Hepatocyte (in vitro differentiated cells): ENCODE results near the gene PNCK. TPM values are rescaled to one million over a fixed set of nuclear protein-coding genes. Genes with fewer than 3 reads are reported as not detected.

Source experiments
- DNase-seq: peaks from one replicate; pipeline ENCODE4 v3.0.0-alpha.2; 2016; ENCODE audit warnings: low spot score
- H2AFZ ChIP-seq: fragments of 200-600 bp; sonication (generic); 2 replicates; pipeline ENCODE4 v1.6.0; 2016; ENCODE audit warnings: antibody characterized with exemption, mild to moderate bottlenecking
- H3K27ac ChIP-seq: fragments of 200-600 bp; sonication (generic); 2 replicates; pipeline ENCODE4 v1.5.1; 2016; ENCODE audit warnings: mild to moderate bottlenecking
- H3K27me3 ChIP-seq: fragments of 200-600 bp; sonication (generic); 2 replicates; pipeline ENCODE4 v1.6.1; 2016
- H3K36me3 ChIP-seq: fragments of 200-600 bp; sonication (generic); replicated peaks from 2 replicates; pipeline ENCODE4 v1.5.1; 2016; ENCODE audit warnings: low read depth; ENCODE audit not compliant: insufficient read depth
- H3K4me1 ChIP-seq: fragments of 200-600 bp; sonication (generic); 2 replicates; pipeline ENCODE4 v1.5.1; 2016; ENCODE audit warnings: mild to moderate bottlenecking, moderate library complexity; ENCODE audit not compliant: insufficient read depth
- H3K4me2 ChIP-seq: fragments of 200-600 bp; sonication (generic); 2 replicates; pipeline ENCODE4 v1.6.0; 2016
- H3K4me3 ChIP-seq: fragments of 200-600 bp; sonication (generic); 2 replicates; pipeline ENCODE4 v1.5.1; 2016; ENCODE audit warnings: mild to moderate bottlenecking
- H3K79me2 ChIP-seq: fragments of 200-600 bp; sonication (generic); 2 replicates; pipeline ENCODE4 v1.6.0; 2017; ENCODE audit warnings: mild to moderate bottlenecking
- H3K9me2 ChIP-seq: fragments of 200-600 bp; sonication (generic); replicated peaks from 2 replicates; pipeline ENCODE4 v1.6.0; 2017; ENCODE audit warnings: mild to moderate bottlenecking; ENCODE audit not compliant: insufficient read depth
- H3K9me3 ChIP-seq: fragments of 200-600 bp; sonication (generic); 2 replicates; pipeline ENCODE4 v1.5.1; 2016; ENCODE audit warnings: low read depth, mild to moderate bottlenecking
- H4K20me1 ChIP-seq: fragments of 200-600 bp; sonication (generic); 2 replicates; pipeline ENCODE4 v1.6.0; 2016; ENCODE audit warnings: mild to moderate bottlenecking; ENCODE audit not compliant: insufficient read depth, poor library complexity, severe bottlenecking
- EZH2 ChIP-seq: fragments of 200-600 bp; sonication (generic); IDR thresholded peaks from 2 replicates; pipeline ENCODE4 v1.6.1; 2016; ENCODE audit warnings: antibody characterized with exemption, mild to moderate bottlenecking, borderline replicate concordance
- EZH2phosphoT487 ChIP-seq: fragments of 200-600 bp; sonication (generic); IDR thresholded peaks from one replicate; pipeline ENCODE4 v1.6.1; 2018; ENCODE audit warnings: antibody characterized with exemption, mild to moderate bottlenecking, low read depth, moderate library complexity; ENCODE audit not compliant: unreplicated experiment, severe bottlenecking
- WGBS: methylation state at CpG from one replicate; pipeline ENCODE4 v1.1.6; 2016; ENCODE audit warnings: low lambda C conversion rate; ENCODE audit errors: missing lambda C conversion rate; 5-methylcytosine and 5-hydroxymethylcytosine counted together
- polyA plus RNA-seq: library from polyadenylated mRNA; unstranded; fragments of >200 nt; fragmentation: Nextera tagmentation; extraction: Ambion mirVana; gene quantifications from 2 replicates; pipeline ENCODE4 v1.2.1, GENCODE V29; 2016
- total RNA-seq: library from RNA; depleted of rRNA; stranded (reverse); fragments of >200 nt; gene quantifications from 2 replicates; pipeline ENCODE4 v1.2.3, GENCODE V29; 2014
- TF ChIP-seq, protein P1 (sequence below): fragments of 200-600 bp; sonication (generic); IDR thresholded peaks from 2 replicates; pipeline ENCODE4 v1.5.1; 2016; ENCODE audit warnings: antibody characterized with exemption, mild to moderate bottlenecking; ENCODE audit not compliant: poor library complexity

Gene PNCK
- total and polyA plus RNA-seq, 2 experiments from 2014 or later: 0.28 to 2.2 TPM

DNA sequence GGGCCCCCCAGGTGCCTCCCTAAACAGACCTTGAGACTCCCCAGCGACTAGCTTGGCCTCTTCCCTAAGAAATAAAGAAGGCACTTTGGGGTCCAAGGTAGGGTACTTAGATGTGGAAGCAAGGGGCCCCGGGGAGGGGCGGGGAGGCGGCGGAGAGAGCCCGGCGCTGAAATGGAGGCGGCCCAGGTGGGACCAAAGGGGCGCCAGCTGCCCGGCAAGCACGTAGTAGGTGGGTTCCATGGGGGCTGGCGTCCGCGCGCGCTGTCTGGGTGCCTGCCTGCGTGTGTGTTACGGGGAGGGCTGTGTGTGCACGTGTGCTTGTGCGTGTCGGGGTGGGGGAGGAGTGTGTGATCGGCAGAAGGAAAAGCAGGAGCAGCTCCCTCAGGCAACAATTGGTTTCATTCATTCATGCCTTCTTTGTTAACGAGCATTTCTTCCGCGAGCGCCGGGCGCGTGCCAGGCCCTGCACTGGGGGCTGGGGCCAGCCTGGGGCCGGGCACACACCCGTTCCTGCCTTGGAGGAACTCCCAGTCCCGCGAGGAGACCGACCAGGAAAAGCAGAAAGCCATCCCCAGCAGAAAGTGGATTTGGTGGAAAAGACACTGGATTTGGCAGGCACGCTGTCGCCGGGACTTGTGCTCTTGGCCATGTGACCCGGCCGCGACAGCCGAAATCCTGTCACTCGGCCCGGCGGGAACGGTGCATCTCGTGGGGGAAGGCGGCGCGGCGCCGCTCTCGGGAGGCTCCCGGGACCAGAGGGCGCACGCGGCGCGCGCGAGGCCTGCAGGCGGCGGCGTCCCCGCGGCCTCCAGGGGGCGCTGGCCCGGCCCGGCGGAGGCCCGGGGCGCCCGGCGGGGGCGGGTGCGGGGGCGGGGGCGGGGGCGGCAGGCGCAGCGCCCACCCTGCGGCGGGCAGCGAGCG lies 29.9 kb downstream of the PNCK start:
- H3K4me2 ChIP-seq: peak overlapping the region; percentile 79
- H3K36me3 ChIP-seq: no peaks in the 10 kb centered on the region
- peaks cover 8% of the 10 kb centered on the region for H3K27me3 ChIP-seq
- no peak for DNase-seq
- H3K79me2 ChIP-seq: no peaks in the 10 kb centered on the region
- H4K20me1 ChIP-seq: no peaks in the 10 kb centered on the region
- 45% methylated on average over 52 of the region's 84 CpGs for WGBS
- no peaks in the 10 kb centered on the region for H3K9me3 ChIP-seq
- H3K4me1 ChIP-seq: no peaks in the 10 kb centered on the region
- TF ChIP-seq EZH2phosphoT487: no peak
- TF ChIP-seq EZH2: no peak
- TF ChIP-seq, protein P1, sequence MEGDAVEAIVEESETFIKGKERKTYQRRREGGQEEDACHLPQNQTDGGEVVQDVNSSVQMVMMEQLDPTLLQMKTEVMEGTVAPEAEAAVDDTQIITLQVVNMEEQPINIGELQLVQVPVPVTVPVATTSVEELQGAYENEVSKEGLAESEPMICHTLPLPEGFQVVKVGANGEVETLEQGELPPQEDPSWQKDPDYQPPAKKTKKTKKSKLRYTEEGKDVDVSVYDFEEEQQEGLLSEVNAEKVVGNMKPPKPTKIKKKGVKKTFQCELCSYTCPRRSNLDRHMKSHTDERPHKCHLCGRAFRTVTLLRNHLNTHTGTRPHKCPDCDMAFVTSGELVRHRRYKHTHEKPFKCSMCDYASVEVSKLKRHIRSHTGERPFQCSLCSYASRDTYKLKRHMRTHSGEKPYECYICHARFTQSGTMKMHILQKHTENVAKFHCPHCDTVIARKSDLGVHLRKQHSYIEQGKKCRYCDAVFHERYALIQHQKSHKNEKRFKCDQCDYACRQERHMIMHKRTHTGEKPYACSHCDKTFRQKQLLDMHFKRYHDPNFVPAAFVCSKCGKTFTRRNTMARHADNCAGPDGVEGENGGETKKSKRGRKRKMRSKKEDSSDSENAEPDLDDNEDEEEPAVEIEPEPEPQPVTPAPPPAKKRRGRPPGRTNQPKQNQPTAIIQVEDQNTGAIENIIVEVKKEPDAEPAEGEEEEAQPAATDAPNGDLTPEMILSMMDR: peak; percentile 17
- H3K4me3 ChIP-seq: no peak overlapping the region
- no peak overlapping the region for H3K27ac ChIP-seq
- H2AFZ ChIP-seq: no peak overlapping the region
- H3K9me2 ChIP-seq: no peaks in the 10 kb centered on the region

DNA sequence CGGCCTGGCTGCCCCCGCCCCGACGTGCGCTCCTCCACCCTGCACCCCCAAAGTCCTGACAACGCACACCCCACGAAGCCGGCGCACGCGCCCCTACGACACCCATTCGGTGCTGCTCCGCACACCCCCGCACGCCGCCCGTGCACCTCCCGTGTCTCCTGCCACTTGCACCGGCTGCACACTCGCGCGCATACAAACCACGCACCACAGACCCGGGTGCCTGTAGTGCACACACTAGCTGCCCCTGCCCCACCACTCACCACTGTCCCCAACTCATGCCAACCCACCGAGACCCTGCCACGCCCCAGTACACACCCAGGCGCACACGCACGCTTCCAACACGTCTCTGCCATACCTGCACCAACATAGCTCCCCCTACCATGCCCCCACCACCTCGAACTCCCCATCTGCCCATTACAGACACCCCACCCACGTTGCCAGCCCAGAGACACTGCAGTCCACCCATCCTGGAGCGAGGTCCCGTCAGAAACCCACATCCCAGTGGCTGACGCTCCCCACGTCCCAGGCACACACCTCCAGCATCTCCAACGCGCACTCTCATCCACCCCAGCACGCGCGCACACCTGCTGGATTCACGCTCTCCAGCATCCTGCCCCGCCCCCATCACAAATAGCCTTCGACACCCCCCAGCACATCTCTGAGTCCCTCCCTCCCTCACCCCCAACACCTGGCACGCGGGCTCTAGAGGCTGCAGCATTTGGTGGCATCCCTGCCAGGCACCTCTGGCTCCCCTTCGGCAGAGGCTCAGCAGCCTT lies 30.8 kb downstream of the PNCK start:
- WGBS: 56% methylated on average over 34 of the region's 48 CpGs
- Histone ChIP-seq H3K9me2 (no peaks in the 10 kb centered on the region), H3K4me1 (no peaks in the 10 kb centered on the region), H2AFZ (no peak overlapping the region), H3K27ac (no peak overlapping the region), H3K36me3 (no peaks in the 10 kb centered on the region), H3K9me3 (no peaks in the 10 kb centered on the region), H3K4me3 (no peak overlapping the region), H3K27me3 (peaks cover 4% of the 10 kb centered on the region), H3K4me2 (peak overlapping the region; percentile 79), H4K20me1 (no peaks in the 10 kb centered on the region), H3K79me2 (no peaks in the 10 kb centered on the region)
- TF ChIP-seq EZH2 (no peak), EZH2phosphoT487 (no peak)
- TF ChIP-seq, protein P1: no peak
- DNase-seq: no peak

DNA sequence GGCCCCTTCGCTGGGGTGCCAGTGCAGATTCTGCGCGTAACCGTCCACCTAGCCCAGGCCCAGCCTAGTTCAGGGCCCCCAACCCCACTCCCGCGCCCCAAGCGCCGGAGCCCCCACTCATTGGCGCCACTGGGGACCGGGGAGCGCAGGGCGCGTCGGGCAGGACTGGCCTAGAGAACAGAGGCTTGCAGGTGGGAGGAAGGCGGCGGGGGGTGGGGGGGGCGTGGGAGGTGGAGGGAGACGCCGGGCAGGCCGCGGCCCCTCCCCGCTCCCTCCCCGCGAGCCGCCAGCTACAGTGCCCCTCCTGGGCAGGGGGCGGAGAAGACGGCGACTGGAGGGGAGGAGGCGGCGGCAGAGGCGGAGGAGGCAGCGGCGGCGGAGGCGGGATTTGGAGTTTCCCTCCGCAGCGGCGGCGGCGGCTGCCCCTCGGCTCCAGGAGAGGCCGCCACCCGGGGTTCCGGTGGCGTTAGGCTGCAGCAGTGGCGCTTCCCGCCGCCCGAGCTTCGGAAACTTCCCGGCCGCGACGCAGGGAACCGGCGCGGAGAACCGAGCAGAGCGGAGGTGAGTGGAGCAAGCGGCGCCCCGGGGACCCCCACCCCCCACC lies 31.5 kb downstream of the PNCK start:
- WGBS: 12% methylated on average over 14 of the region's 62 CpGs
- DNase-seq: peak; percentile 39
- peaks cover 4% of the 10 kb centered on the region for H3K27me3 ChIP-seq
- no peak overlapping the region for H3K27ac ChIP-seq
- no peaks in the 10 kb centered on the region for H3K79me2 ChIP-seq
- TF ChIP-seq, protein P1: peak; percentile 3
- TF ChIP-seq EZH2: no peak
- H3K9me2 ChIP-seq: no peaks in the 10 kb centered on the region
- no peaks in the 10 kb centered on the region for H4K20me1 ChIP-seq
- no peak overlapping the region for H2AFZ ChIP-seq
- no peaks in the 10 kb centered on the region for H3K4me1 ChIP-seq
- H3K9me3 ChIP-seq: no peaks in the 10 kb centered on the region
- no peak overlapping the region for H3K4me3 ChIP-seq
- H3K4me2 ChIP-seq: peak overlapping the region; percentile 79
- H3K36me3 ChIP-seq: no peaks in the 10 kb centered on the region
